ENCODE measurements around the gene TMEM255B.

- no peak for TF ChIP-seq CTCF (IDR thresholded peaks at IDR 0.05; ENCODE audit: insufficient read depth, low read depth, low read length)
- TF ChIP-seq EZH2 (IDR thresholded peaks at IDR 0.05; ENCODE audit: insufficient read depth, low read length), result no peak
Observed at GRCh38 chr13:113762538-113762937, 3.5 kb downstream of the TMEM255B start.
